HG03135 (cell line): ENCODE results near the gene ZNF556.
"Not testable (repeated sequence)": the region's sequence is repeated elsewhere in the genome, so short reads cannot be mapped to it uniquely, and the experiment has no call there.

ENCODE experiments used
- ATAC-seq: cut with Tn5 transposase; IDR thresholded peaks from one replicate; pipeline ENCODE4 v1.9.1; 2021; ENCODE audit warnings: mild to moderate bottlenecking, moderate library complexity; ENCODE audit not compliant: unreplicated experiment

Gene ZNF556

GRCh38 chr19:2853015-2853606 is 14.0 kb upstream of the ZNF556 start:
- no peak for ATAC-seq

- ATAC-seq = no peak
These were observed 12.3 kb upstream of the ZNF556 start for GRCh38 chr19:2854849-2855248.

- ATAC-seq = no peak
These were observed 10.6 kb upstream of the ZNF556 start for GRCh38 chr19:2856457-2857050.

DNA sequence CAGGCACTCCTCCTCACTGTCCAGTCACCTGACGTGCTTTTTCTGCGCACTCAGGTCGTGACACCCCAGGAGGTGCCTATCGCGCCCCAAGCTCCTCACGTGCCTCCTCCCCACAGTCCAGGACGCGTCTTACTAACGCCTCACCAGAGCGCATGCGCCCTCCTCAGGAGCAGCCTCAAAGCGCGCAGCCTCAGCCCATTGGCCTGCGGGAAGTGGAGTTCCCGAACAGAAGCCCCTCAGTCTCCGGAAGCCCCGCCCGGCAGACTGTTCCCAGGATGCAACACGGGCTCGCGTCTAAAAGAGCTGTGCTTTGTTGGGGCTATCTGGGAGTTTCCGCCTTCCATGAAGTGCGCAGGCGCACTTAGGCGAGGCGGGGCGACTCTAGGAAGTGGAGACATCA is 8.3 kb upstream of the ZNF556 start:
- ATAC-seq = no peak

GRCh38 chr19:2863816-2864215 is 3.3 kb upstream of the ZNF556 start:
- ATAC-seq = no peak

DNA sequence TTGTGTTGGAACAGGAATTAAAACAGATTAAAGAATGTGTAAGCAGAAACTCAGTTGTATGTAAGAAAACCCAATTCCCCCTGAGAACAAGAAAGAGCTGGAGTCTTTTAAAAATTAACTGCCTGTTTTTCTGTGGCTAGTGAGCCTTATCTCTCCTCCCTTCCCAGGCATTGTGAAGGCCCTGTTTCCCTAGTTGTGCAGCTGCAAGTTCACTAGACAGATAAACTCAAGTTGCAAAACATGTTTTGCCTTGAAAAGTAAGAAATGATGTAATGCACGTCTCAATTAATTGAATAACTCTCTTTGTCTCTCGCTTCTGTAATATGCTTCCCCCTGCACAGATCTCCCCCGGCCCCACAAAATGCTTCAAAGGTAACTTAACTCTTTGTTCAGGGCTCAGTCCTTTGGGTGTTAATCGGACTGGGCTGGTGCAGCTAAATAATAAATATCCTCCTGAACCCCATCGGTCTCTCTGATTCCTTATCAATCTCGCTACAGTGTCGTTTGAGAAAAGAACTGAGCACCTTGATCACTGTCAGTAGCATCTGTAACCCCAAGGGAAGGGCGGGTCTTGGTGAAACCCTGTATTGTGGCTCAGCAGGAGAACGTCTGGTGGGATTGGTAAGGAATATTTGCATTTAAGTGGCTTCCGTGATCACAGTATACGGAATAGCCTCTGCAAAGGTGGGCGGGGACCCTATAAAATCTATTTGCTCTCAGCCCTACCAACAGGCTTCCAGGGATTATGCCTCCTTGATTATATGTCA is 1.6 kb upstream of the ZNF556 start:
- no peak for ATAC-seq

GRCh38 chr19:2866495-2867024 is 575 bp upstream of the ZNF556 start:
- no peak for ATAC-seq

DNA sequence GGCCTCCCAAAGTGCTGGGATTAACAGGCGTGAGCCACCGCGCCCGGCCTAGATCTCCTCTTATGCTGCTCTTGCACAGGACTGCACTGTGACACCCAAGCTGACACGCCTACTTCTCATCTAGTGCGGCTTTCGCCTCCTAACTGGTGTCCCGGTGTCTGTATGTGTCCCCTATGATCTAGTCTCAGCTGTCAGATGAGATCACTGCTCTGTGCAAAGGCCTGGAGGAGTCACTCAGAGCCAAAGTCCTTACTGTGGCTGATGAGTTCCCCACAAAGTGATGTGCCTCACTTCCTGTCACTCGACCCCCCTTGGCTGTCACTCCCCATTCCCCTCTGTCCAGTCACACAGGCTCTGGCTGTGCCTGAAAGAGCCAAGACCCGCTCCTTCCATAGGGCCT is 2.5 kb downstream of the ZNF556 start:
- ATAC-seq = no peak

- not testable (repeated sequence) for ATAC-seq
These were observed 5.0 kb downstream of the ZNF556 start for GRCh38 chr19:2872175-2872574.

DNA sequence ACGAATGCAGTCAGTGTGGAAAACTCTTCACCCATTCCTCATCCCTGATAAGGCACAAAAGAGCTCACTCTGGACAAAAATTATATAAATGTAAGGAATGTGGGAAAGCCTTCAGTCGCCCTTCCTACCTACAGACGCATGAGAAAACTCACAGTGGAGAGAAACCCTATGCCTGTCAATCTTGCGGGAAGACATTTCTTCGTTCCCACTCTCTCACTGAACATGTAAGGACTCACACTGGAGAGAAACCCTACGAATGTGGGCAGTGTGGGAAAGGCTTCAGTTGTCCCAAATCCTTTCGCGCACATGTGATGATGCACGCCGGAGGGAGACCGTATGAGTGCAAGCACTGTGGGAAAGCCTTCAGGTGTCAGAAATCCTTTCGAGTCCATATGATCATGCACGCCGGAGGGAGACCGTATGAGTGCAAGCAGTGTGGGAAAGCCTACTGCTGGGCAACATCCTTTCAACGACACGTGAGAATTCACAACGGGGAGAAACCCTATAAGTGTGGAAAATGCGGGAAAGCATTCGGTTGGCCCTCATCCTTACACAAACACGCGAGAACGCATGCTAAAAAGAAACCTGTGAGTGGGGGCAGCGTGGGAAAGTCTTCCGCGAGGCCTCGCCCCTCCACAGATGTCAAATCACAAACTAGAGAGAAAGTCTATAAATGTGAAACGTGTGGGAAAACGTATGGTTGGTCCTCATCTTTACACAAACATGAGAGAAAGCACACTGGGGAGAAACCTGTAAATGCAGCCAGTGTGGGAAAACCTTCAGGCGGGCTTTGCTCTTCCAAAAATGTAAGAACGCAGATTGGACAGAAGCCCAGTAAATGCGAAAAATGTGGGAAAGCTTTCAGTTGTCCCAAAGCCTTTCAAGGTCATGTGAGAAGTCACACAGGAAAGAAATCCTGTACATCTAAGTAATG is 10.5 kb downstream of the ZNF556 start:
- no peak for ATAC-seq

- no peak for ATAC-seq
These were observed 16.7 kb downstream of the ZNF556 start for GRCh38 chr19:2883686-2884439.

DNA sequence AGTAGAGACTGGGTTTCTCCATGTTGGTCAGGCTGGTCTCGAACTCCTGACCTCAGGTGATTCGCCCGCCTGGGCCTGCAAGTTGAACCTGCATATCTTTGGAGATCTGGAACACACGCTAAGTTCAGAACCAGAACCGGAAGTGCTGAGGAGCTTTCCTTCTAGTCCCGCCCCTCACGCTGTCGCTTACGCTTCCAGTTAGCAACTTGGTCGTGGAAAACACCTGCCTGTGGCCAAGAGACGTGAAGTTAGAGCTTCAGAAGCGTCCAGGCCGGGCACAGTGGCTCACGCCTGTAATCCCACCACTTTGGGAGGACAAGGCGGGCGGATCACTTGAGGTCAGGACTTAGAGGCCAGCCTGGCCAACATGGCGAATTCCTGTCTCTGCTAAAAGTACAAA is 18.6 kb downstream of the ZNF556 start:
- ATAC-seq = no peak

GRCh38 chr19:2887391-2887914 is 20.3 kb downstream of the ZNF556 start:
- no peak for ATAC-seq

- no peak for ATAC-seq
These were observed 21.6 kb downstream of the ZNF556 start for GRCh38 chr19:2888731-2889224.

DNA sequence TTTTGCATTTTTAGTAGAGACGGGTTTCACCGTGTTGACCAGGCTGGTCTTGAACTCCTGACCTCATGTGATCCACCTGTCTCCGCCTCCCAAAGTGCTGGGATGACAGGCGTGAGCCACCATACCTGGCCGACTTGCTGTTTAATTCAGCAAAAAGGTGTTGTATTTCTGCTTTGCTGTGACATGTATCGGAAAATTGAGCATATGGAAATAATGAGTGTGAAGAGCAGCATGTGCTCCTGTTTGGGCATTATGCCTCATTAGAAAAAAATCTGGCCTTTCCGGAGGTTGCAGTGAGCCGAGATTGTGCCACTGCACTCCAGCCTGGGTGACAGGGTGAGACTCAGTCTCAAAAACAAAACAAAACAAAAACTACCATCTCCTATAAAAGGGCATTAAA is 23.4 kb downstream of the ZNF556 start:
- not testable (repeated sequence) for ATAC-seq

GRCh38 chr19:2896694-2897093 is 29.6 kb downstream of the ZNF556 start:
- no peak for ATAC-seq

- ATAC-seq = peak; percentile 89
These were observed 33.4 kb downstream of the ZNF556 start, which contains the start of gene ZNF57 for GRCh38 chr19:2900296-2901252. ZNF57 (plus strand) TSS chr19:2900928; CDS start chr19:2901046, 118 bp downstream.

GRCh38 chr19:2902590-2903218 is 35.6 kb downstream of the ZNF556 start:
- ATAC-seq = no peak
